WTC11 (cell line): ENCODE results near the gene CLMP. TPM values are rescaled to one million over a fixed set of nuclear protein-coding genes. Genes with fewer than 3 reads are reported as not detected.
A peak's percentile ranks its signal among the peaks of the same experiment; 100 is the strongest.
"Not testable (repeated sequence)": the region's sequence is repeated elsewhere in the genome, so short reads cannot be mapped to it uniquely, and the experiment has no call there.

ENCODE experiments used
- ATAC-seq: fragments of 200-7000 bp; cut with Tn5 transposase; 2 replicates; pipeline ENCODE4 v1.10.0; 2021; ENCODE audit warnings: mild to moderate bottlenecking, moderate library complexity
- CTCF ChIA-PET: fragments of 300-600 bp; sonication (Branson Sonifier 250); formaldehyde crosslinking; loops from one replicate; lab custom pipeline; 2021; ENCODE audit warnings: antibody characterized with exemption; lab: Charles Lee
- POLR2A ChIA-PET: fragments of 350-600 bp; sonication (Branson Sonifier 250); formaldehyde crosslinking; loops from one replicate; lab custom pipeline; 2021; ENCODE audit warnings: antibody characterized with exemption; lab: Charles Lee
- DNase-seq: peaks from one replicate; pipeline ENCODE4 v3.0.0; 2021; ENCODE audit warnings: low spot score
- H3K27ac Mint-ChIP-seq: 2 replicates; pipeline ENCODE4 v1.8.0; 2021; ENCODE audit warnings: mixed read lengths
- H3K27me3 Mint-ChIP-seq: 2 replicates; pipeline ENCODE4 v1.8.0; 2021; ENCODE audit warnings: low read depth, mild to moderate bottlenecking, moderate library complexity, mixed read lengths
- H3K36me3 Mint-ChIP-seq: 2 replicates; pipeline ENCODE4 v1.8.0; 2021; ENCODE audit warnings: mixed read lengths
- H3K4me1 Mint-ChIP-seq: 2 replicates; pipeline ENCODE4 v1.8.0; 2022; ENCODE audit warnings: mixed read lengths
- H3K4me3 Mint-ChIP-seq: 2 replicates; pipeline ENCODE4 v1.8.0; 2021; ENCODE audit warnings: mild to moderate bottlenecking, moderate library complexity, mixed read lengths
- H3K9me3 Mint-ChIP-seq: 2 replicates; pipeline ENCODE4 v1.8.0; 2021; ENCODE audit warnings: mixed read lengths
- CREM ChIP-seq: sonication (generic); formaldehyde crosslinking; IDR thresholded peaks from 2 replicates; pipeline ENCODE4 v1.8.1; 2022; ENCODE audit warnings: mild to moderate bottlenecking, missing genetic modification reagents, moderate library complexity
- IRF2 ChIP-seq: sonication (generic); formaldehyde crosslinking; IDR thresholded peaks from 2 replicates; pipeline ENCODE4 v1.8.0; 2022; ENCODE audit warnings: low read depth, missing genetic modification reagents, borderline replicate concordance
- JAZF1 ChIP-seq: fragments of 250-450 bp; sonication (Bioruptor Pico); IDR thresholded peaks from 2 replicates; pipeline ENCODE4 v1.9.0; 2021; ENCODE audit warnings: moderate library complexity, mild to moderate bottlenecking, inconsistent platforms
- NFYB ChIP-seq: sonication (generic); formaldehyde crosslinking; conservative IDR thresholded peaks from 2 replicates; pipeline ENCODE4 v1.8.0; 2022; ENCODE audit warnings: low read depth, missing genetic modification reagents
- PREB ChIP-seq: sonication (generic); formaldehyde crosslinking; IDR thresholded peaks from 2 replicates; pipeline ENCODE4 v1.8.1; 2022; ENCODE audit warnings: mild to moderate bottlenecking, missing genetic modification reagents, moderate library complexity, borderline replicate concordance
- SMAD4 ChIP-seq: sonication (generic); formaldehyde crosslinking; IDR thresholded peaks from 2 replicates; pipeline ENCODE4 v1.8.0; 2022; ENCODE audit warnings: mild to moderate bottlenecking, missing genetic modification reagents
- TEAD1 ChIP-seq: sonication (generic); formaldehyde crosslinking; IDR thresholded peaks from 2 replicates; pipeline ENCODE4 v1.8.0; 2022; ENCODE audit warnings: mild to moderate bottlenecking, missing genetic modification reagents
- total RNA-seq: library from RNA; stranded (reverse); gene quantifications from 3 replicates; pipeline ENCODE4 v1.2.3, GENCODE V29; 2021
- TF ChIP-seq, protein P1 (sequence below): sonication (generic); formaldehyde crosslinking; IDR thresholded peaks from 2 replicates; pipeline ENCODE4 v1.8.0; 2022; ENCODE audit warnings: missing genetic modification reagents
- TF ChIP-seq, protein P2 (sequence below): fragments of 250-450 bp; sonication (Bioruptor Pico); IDR thresholded peaks from 2 replicates; pipeline ENCODE4 v1.9.0; 2021; ENCODE audit warnings: mild to moderate bottlenecking, borderline replicate concordance

Gene CLMP
- total RNA-seq, 1 experiment from 2014 or later, result 20.0 TPM

DNA sequence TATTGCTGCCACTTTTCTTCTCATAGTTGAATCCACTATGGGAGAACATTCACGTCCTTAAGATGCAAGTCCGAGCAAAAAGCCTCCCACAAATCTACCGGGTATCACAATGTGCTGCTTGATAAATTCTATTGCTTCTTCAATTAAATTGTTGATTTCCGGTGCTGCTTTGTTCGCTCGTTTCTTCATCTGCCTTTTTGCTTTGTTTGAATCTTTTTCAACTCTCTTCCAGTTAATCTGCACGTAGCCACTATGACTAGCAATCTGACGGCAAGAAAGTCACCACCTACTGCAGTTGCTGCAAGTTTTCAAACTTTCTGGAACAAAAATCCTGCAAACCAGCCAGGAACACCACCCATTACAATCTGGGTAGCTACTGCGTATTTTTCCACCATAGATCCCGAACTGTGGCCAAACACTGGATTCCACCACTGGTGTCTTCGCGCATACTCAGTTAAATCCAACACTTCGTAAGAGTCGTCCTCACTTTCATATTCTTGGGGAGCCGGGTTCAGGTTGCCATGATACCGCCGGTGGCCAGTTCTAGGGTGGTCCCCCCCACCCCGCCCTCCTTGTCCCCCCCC is 59.1 kb downstream of the CLMP start:
- CTCF ChIA-PET, result interaction anchor here (0.7 kb wide), 1 partner anchor 111 kb away, joined by 3 read pairs; no protein-coding TSS in a partner anchor
- Mint-ChIP-seq H3K9me3 (no peaks in the 10 kb centered on the region), H3K36me3 (no peaks in the 10 kb centered on the region), H3K4me3 (no peak overlapping the region), H3K27ac (no peak overlapping the region), H3K4me1 (peaks cover 24% of the 10 kb centered on the region), H3K27me3 (no peaks in the 10 kb centered on the region)
- DNase-seq (no peak), ATAC-seq (no peak)
- no peak for TF ChIP-seq IRF2 (CRISPR knock-in tag)
- no peak for TF ChIP-seq CREM (CRISPR knock-in tag)
- no peak for TF ChIP-seq PREB (CRISPR knock-in tag)
- POLR2A ChIA-PET, result no interaction called here

- ChIA-PET CTCF (interaction anchor here (1.2 kb wide), 1 partner anchor 129 kb away, joined by 3 read pairs; no protein-coding TSS in a partner anchor), POLR2A (no interaction called here)
- H3K27me3 Mint-ChIP-seq, result no peaks in the 10 kb centered on the region
- H3K9me3 Mint-ChIP-seq, result no peaks in the 10 kb centered on the region
- no peaks in the 10 kb centered on the region for H3K36me3 Mint-ChIP-seq
- H3K27ac Mint-ChIP-seq, result peak overlapping the region; percentile 73; the same call in 1 of the 2 replicates
- H3K4me3 Mint-ChIP-seq, result no peak overlapping the region
- DNase-seq, result no peak
- TF ChIP-seq, protein P1, sequence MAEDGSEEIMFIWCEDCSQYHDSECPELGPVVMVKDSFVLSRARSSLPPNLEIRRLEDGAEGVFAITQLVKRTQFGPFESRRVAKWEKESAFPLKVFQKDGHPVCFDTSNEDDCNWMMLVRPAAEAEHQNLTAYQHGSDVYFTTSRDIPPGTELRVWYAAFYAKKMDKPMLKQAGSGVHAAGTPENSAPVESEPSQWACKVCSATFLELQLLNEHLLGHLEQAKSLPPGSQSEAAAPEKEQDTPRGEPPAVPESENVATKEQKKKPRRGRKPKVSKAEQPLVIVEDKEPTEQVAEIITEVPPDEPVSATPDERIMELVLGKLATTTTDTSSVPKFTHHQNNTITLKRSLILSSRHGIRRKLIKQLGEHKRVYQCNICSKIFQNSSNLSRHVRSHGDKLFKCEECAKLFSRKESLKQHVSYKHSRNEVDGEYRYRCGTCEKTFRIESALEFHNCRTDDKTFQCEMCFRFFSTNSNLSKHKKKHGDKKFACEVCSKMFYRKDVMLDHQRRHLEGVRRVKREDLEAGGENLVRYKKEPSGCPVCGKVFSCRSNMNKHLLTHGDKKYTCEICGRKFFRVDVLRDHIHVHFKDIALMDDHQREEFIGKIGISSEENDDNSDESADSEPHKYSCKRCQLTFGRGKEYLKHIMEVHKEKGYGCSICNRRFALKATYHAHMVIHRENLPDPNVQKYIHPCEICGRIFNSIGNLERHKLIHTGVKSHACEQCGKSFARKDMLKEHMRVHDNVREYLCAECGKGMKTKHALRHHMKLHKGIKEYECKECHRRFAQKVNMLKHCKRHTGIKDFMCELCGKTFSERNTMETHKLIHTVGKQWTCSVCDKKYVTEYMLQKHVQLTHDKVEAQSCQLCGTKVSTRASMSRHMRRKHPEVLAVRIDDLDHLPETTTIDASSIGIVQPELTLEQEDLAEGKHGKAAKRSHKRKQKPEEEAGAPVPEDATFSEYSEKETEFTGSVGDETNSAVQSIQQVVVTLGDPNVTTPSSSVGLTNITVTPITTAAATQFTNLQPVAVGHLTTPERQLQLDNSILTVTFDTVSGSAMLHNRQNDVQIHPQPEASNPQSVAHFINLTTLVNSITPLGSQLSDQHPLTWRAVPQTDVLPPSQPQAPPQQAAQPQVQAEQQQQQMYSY (CRISPR knock-in tag), result no peak
- no peak for TF ChIP-seq SMAD4
- TF ChIP-seq TEAD1 (CRISPR knock-in tag), result no peak
- TF ChIP-seq, protein P2, sequence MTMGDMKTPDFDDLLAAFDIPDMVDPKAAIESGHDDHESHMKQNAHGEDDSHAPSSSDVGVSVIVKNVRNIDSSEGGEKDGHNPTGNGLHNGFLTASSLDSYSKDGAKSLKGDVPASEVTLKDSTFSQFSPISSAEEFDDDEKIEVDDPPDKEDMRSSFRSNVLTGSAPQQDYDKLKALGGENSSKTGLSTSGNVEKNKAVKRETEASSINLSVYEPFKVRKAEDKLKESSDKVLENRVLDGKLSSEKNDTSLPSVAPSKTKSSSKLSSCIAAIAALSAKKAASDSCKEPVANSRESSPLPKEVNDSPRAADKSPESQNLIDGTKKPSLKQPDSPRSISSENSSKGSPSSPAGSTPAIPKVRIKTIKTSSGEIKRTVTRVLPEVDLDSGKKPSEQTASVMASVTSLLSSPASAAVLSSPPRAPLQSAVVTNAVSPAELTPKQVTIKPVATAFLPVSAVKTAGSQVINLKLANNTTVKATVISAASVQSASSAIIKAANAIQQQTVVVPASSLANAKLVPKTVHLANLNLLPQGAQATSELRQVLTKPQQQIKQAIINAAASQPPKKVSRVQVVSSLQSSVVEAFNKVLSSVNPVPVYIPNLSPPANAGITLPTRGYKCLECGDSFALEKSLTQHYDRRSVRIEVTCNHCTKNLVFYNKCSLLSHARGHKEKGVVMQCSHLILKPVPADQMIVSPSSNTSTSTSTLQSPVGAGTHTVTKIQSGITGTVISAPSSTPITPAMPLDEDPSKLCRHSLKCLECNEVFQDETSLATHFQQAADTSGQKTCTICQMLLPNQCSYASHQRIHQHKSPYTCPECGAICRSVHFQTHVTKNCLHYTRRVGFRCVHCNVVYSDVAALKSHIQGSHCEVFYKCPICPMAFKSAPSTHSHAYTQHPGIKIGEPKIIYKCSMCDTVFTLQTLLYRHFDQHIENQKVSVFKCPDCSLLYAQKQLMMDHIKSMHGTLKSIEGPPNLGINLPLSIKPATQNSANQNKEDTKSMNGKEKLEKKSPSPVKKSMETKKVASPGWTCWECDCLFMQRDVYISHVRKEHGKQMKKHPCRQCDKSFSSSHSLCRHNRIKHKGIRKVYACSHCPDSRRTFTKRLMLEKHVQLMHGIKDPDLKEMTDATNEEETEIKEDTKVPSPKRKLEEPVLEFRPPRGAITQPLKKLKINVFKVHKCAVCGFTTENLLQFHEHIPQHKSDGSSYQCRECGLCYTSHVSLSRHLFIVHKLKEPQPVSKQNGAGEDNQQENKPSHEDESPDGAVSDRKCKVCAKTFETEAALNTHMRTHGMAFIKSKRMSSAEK (CRISPR knock-in tag), result no peak
- TF ChIP-seq NFYB, result no peak
- no peak for TF ChIP-seq JAZF1 (CRISPR knock-in tag)
- TF ChIP-seq, all 79 proteins: peak for 0
- no peak for ATAC-seq
- H3K4me1 Mint-ChIP-seq, result peaks cover 16% of the 10 kb centered on the region
These were observed 62.2 kb downstream of the CLMP start for GRCh38 chr11:123132881-123133280.

DNA sequence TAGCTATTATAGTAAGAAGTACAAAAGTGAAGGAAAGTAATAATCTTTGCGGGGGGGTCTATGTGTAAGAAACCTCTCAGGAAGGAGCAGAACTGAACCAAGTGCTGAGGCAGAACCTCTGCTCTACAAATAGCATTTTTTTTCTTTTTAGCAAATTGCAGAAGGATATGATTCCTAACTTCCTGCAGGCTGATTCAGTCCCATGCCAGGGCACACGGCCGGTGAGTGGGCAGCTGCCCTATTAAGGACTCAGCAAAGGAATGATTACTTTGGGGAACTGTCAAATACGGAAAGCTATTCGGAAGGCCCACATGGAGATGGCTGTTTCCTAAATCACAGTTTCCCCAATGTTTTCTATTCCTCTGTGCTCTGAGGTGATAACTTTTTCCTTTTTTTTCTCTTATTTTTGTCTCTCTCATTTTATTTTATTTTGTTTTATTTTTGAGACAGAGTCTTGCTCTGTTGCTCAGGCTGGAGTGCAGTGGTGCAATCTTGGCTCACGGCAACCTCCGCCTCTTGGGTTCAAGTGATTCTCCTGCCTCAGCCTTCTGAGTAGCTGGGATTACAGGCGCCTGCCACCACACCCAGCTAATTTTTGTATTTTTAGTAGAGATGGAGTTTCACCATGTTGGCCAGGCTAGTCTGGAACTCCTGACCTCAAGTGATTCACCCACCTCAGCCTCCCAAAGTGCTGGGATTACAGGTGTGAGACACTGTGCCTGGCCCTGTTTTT is 62.8 kb downstream of the CLMP start:
- CTCF ChIA-PET, result interaction anchor here (1.2 kb wide), 1 partner anchor 129 kb away, joined by 3 read pairs; no protein-coding TSS in a partner anchor
- H3K27ac Mint-ChIP-seq, POLR2A ChIA-PET, H3K27me3 Mint-ChIP-seq, ATAC-seq, DNase-seq, H3K9me3 Mint-ChIP-seq, H3K4me3 Mint-ChIP-seq, H3K36me3 Mint-ChIP-seq, H3K4me1 Mint-ChIP-seq: not testable (repeated sequence)
